Measurements from ENCODE around the gene KCNAB2. TPM values are rescaled to one million over a fixed set of nuclear protein-coding genes. Genes with fewer than 3 reads are reported as not detected.

The KCNAB2 gene
- total RNA-seq, 1 donor from 2014 or later = 2.7 TPM

- Histone ChIP-seq H3K27me3 (ENCODE audit: control insufficient read depth, insufficient read depth, low read length) (peaks cover 5% of the 10 kb centered on the region), H3K36me3 (ENCODE audit: control insufficient read depth, insufficient read depth, low read length) (no peaks in the 10 kb centered on the region), H3K4me3 (ENCODE audit: low read depth, low read length) (no peak overlapping the region)
- no peak for DNase-seq (ENCODE audit: low read depth)
- TF ChIP-seq CTCF (IDR thresholded peaks at IDR 0.05; ENCODE audit: insufficient read depth, low read length, poor library complexity, severe bottlenecking) = no peak
Observed at GRCh38 chr1:6125366-6125765, 79.7 kb downstream of the KCNAB2 start.

GRCh38 chr1:6126028-6126427 is 80.3 kb downstream of the KCNAB2 start:
- no peaks in the 10 kb centered on the region for H3K36me3 ChIP-seq (ENCODE audit: control insufficient read depth, insufficient read depth, low read length)
- no peak overlapping the region for H3K4me3 ChIP-seq (ENCODE audit: low read depth, low read length)
- peaks cover 5% of the 10 kb centered on the region for H3K27me3 ChIP-seq (ENCODE audit: control insufficient read depth, insufficient read depth, low read length)
- DNase-seq (ENCODE audit: low read depth) = no peak
- TF ChIP-seq CTCF (IDR thresholded peaks at IDR 0.05; ENCODE audit: insufficient read depth, low read length, poor library complexity, severe bottlenecking) = no peak

GRCh38 chr1:6126521-6127067 is 80.9 kb downstream of the KCNAB2 start:
- Histone ChIP-seq H3K36me3 (ENCODE audit: control insufficient read depth, insufficient read depth, low read length) (no peaks in the 10 kb centered on the region), H3K4me3 (ENCODE audit: low read depth, low read length) (no peak overlapping the region), H3K27me3 (ENCODE audit: control insufficient read depth, insufficient read depth, low read length) (peaks cover 5% of the 10 kb centered on the region)
- no peak for DNase-seq (ENCODE audit: low read depth)
- TF ChIP-seq CTCF (IDR thresholded peaks at IDR 0.05; ENCODE audit: insufficient read depth, low read length, poor library complexity, severe bottlenecking) = no peak

- H3K36me3 ChIP-seq (ENCODE audit: control insufficient read depth, insufficient read depth, low read length) = no peaks in the 10 kb centered on the region
- H3K4me3 ChIP-seq (ENCODE audit: low read depth, low read length) = no peak overlapping the region
- H3K27me3 ChIP-seq (ENCODE audit: control insufficient read depth, insufficient read depth, low read length) = peaks cover 5% of the 10 kb centered on the region
- no peak for TF ChIP-seq CTCF (IDR thresholded peaks at IDR 0.05; ENCODE audit: insufficient read depth, low read length, poor library complexity, severe bottlenecking)
- no peak for DNase-seq (ENCODE audit: low read depth)
Observed at GRCh38 chr1:6127587-6128163, 82.0 kb downstream of the KCNAB2 start.

GRCh38 chr1:6128276-6129081 is 82.8 kb downstream of the KCNAB2 start:
- no peak for TF ChIP-seq CTCF (IDR thresholded peaks at IDR 0.05; ENCODE audit: insufficient read depth, low read length, poor library complexity, severe bottlenecking)
- no peaks in the 10 kb centered on the region for H3K36me3 ChIP-seq (ENCODE audit: control insufficient read depth, insufficient read depth, low read length)
- H3K4me3 ChIP-seq (ENCODE audit: low read depth, low read length) = no peak overlapping the region
- no peak for DNase-seq (ENCODE audit: low read depth)
- peaks cover 5% of the 10 kb centered on the region for H3K27me3 ChIP-seq (ENCODE audit: control insufficient read depth, insufficient read depth, low read length)
